CD14-positive monocyte (primary cell): Measurements from ENCODE around the gene PHF10. TPM values are rescaled to one million over a fixed set of nuclear protein-coding genes. Genes with fewer than 3 reads are reported as not detected.
A peak's percentile ranks its signal among the peaks of the same experiment; 100 is the strongest.
"Not testable (repeated sequence)": the region's sequence is repeated elsewhere in the genome, so short reads cannot be mapped to it uniquely, and the experiment has no call there.

ENCODE experiments used
- DNase-seq, 3 donors: peaks; one replicate each; pipeline ENCODE4 v3.0.0-alpha.2; 2011 to 2022
- H2AFZ ChIP-seq: 2 replicates; pipeline ENCODE4 v1.6.0; 2012; ENCODE audit warnings: mild to moderate bottlenecking, low read depth, low read length, inconsistent platforms; ENCODE audit not compliant: insufficient read depth, poor library complexity, severe bottlenecking
- H3K27ac ChIP-seq, 2 donors: 1 replicate in 1 of 2; 2 replicates in 1 of 2; pipeline ENCODE4 v1.5.1; 2012 to 2013; ENCODE audit warnings: low read length in 2 of 2, control low read depth in 1 of 2, inconsistent platforms in 1 of 2, low read depth in 1 of 2, mild to moderate bottlenecking in 1 of 2
- H3K27me3 ChIP-seq, 2 donors: one replicate each; pipeline versions ENCODE4 v1.6.0 to v1.6.1; 2011 to 2013; ENCODE audit warnings: low read length in 2 of 2; ENCODE audit not compliant: control insufficient read depth in 2 of 2, insufficient read depth in 2 of 2
- H3K36me3 ChIP-seq, 2 donors: replicated peaks in 1 of 2; 1 replicate in 1 of 2; 2 replicates in 1 of 2; pipeline versions ENCODE4 v1.5.1 to v1.6.1; 2012 to 2013; ENCODE audit warnings: low read length in 2 of 2, control low read depth in 1 of 2, inconsistent platforms in 1 of 2, mild to moderate bottlenecking in 1 of 2; ENCODE audit not compliant: insufficient read depth in 2 of 2, control insufficient read depth in 1 of 2
- H3K4me1 ChIP-seq, 2 donors: 1 replicate in 1 of 2; 2 replicates in 1 of 2; pipeline versions ENCODE4 v1.5.1 to v1.6.1; 2012 to 2013; ENCODE audit warnings: low read length in 2 of 2, control low read depth in 1 of 2, inconsistent platforms in 1 of 2, mild to moderate bottlenecking in 1 of 2, moderate library complexity in 1 of 2; ENCODE audit not compliant: insufficient read depth in 2 of 2, control insufficient read depth in 1 of 2
- H3K4me2 ChIP-seq: replicated peaks from 2 replicates; pipeline ENCODE3; 2012; ENCODE audit warnings: low read length, moderate library complexity, mild to moderate bottlenecking; ENCODE audit not compliant: poor library complexity, severe bottlenecking; ENCODE audit errors: extremely low read depth
- H3K4me3 ChIP-seq, 3 experiments: fragments of 200-600 bp in 1 of 3; sonication (generic) in 1 of 3; replicated peaks in 1 of 3; 1 replicate in 2 of 3; 2 replicates in 1 of 3; pipeline ENCODE4 v1.5.1; 2011 to 2013; ENCODE audit warnings: low read length in 3 of 3, mild to moderate bottlenecking in 3 of 3, control low read depth in 2 of 3, low read depth in 2 of 3, inconsistent platforms in 1 of 3, moderate library complexity in 1 of 3
- H3K79me2 ChIP-seq: 2 replicates; pipeline ENCODE4 v1.6.0; 2012; ENCODE audit warnings: mild to moderate bottlenecking, control low read depth, inconsistent platforms, low read length, moderate library complexity; ENCODE audit not compliant: insufficient read depth
- H3K9ac ChIP-seq: 2 replicates; pipeline ENCODE4 v1.6.0; 2017; ENCODE audit warnings: low read length, mild to moderate bottlenecking; ENCODE audit not compliant: insufficient read depth, poor library complexity, severe bottlenecking
- H3K9me3 ChIP-seq, 2 donors: replicated peaks in 1 of 2; 1 replicate in 1 of 2; 2 replicates in 1 of 2; pipeline versions ENCODE4 v1.5.1 to v1.6.1; 2012 to 2013; ENCODE audit warnings: low read length in 2 of 2, control low read depth in 1 of 2; ENCODE audit not compliant: control insufficient read depth in 1 of 2, insufficient read depth in 1 of 2
- H4K20me1 ChIP-seq: 2 replicates; pipeline ENCODE4 v1.6.0; 2012; ENCODE audit warnings: mild to moderate bottlenecking, low read length, control low read depth, moderate library complexity; ENCODE audit not compliant: insufficient read depth
- H3K27ac Mint-ChIP-seq, 7 donors: one replicate each; pipeline ENCODE4 v1.8.0; 2020; ENCODE audit warnings: mild to moderate bottlenecking in 7 of 7, mixed read lengths in 7 of 7, moderate library complexity in 6 of 7, inconsistent platforms in 2 of 7
- H3K27me3 Mint-ChIP-seq, 3 donors: one replicate each; pipeline ENCODE4 v1.8.0; 2021 to 2022; ENCODE audit warnings: low read depth in 3 of 3, mild to moderate bottlenecking in 3 of 3, mixed read lengths in 3 of 3, moderate library complexity in 3 of 3, inconsistent platforms in 1 of 3
- H3K36me3 Mint-ChIP-seq, 2 donors: one replicate each; pipeline ENCODE4 v1.8.0; 2020; ENCODE audit warnings: mixed read lengths in 2 of 2, inconsistent platforms in 1 of 2, mild to moderate bottlenecking in 1 of 2
- H3K4me1 Mint-ChIP-seq: one replicate; pipeline ENCODE4 v1.8.0; 2020; ENCODE audit warnings: mild to moderate bottlenecking, mixed read lengths
- H3K4me3 Mint-ChIP-seq, 2 donors: one replicate each; pipeline ENCODE4 v1.8.0; 2020; ENCODE audit warnings: mild to moderate bottlenecking in 2 of 2, mixed read lengths in 2 of 2, moderate library complexity in 1 of 2
- H3K9me3 Mint-ChIP-seq, 7 donors: one replicate each; pipeline ENCODE4 v1.8.0; 2020 to 2022; ENCODE audit warnings: mixed read lengths in 7 of 7, mild to moderate bottlenecking in 6 of 7, moderate library complexity in 6 of 7, inconsistent platforms in 2 of 7
- CTCF ChIP-seq: fragments of 200-600 bp; IDR thresholded peaks from one replicate; pipeline ENCODE4 v1.8.0; 2022; ENCODE audit warnings: antibody characterized with exemption, mild to moderate bottlenecking
- WGBS: methylation state at CpG from one replicate; pipeline ENCODE4 v1.1.5; 2013; ENCODE audit warnings: missing lambda C conversion rate; ENCODE audit not compliant: insufficient coverage; 5-methylcytosine and 5-hydroxymethylcytosine counted together
- intact Hi-C, 2 donors: fragments of 100-400 bp; cut with micrococcal nuclease; formaldehyde crosslinking; loops; one replicate each; pipeline versions ENCODE4 v1.15.0 to v1.15.1; 2023
- polyA plus RNA-seq, 3 donors: library from polyadenylated mRNA; depleted of rRNA in 1 of 3; unstranded in 2 of 3; stranded (reverse) in 1 of 3; fragments of 300-500 nt in 2 of 3; fragments of >200 nt in 1 of 3; fragmentation: Illumina TruSeq in 2 of 3; gene quantifications; 1 replicate in 2 of 3; 2 replicates in 1 of 3; pipeline ENCODE4 v1.2.3, GENCODE V29; 2012 to 2021

The PHF10 gene
- polyA plus RNA-seq, 3 donors: 7.3 to 31.0 (median 8.1) TPM

GRCh38 chr6:169697115-169697514 is 27.2 kb downstream of the PHF10 start:
- peaks cover 8 to 36% of the 10 kb centered on the region in 2 donors for H3K9me3 ChIP-seq
- H3K4me2 ChIP-seq, H3K27ac Mint-ChIP-seq, DNase-seq, H3K4me3 Mint-ChIP-seq, H3K27ac ChIP-seq, H3K27me3 ChIP-seq, H3K36me3 Mint-ChIP-seq, H3K36me3 ChIP-seq, H3K9ac ChIP-seq, H3K27me3 Mint-ChIP-seq, H2AFZ ChIP-seq, H3K79me2 ChIP-seq, H3K4me3 ChIP-seq, H4K20me1 ChIP-seq, intact Hi-C loops: not testable (repeated sequence)
- H3K9me3 Mint-ChIP-seq: peaks cover 22 to 43% (median 28%) of the 10 kb centered on the region in 7 donors
- 95% methylated on average over 8 of the region's 10 CpGs for WGBS
- H3K4me1 Mint-ChIP-seq: peaks cover 15% of the 10 kb centered on the region
- peaks cover 16 to 19% of the 10 kb centered on the region in 2 donors for H3K4me1 ChIP-seq
- TF ChIP-seq CTCF: peak; percentile 13

GRCh38 chr6:169695131-169695530 is 29.2 kb downstream of the PHF10 start:
- Histone ChIP-seq H3K27me3 (no peaks in the 10 kb centered on the region), H3K9me3 (peaks cover 13 to 46% of the 10 kb centered on the region in 2 donors), H3K4me2 (no peak overlapping the region), H3K36me3 (no peaks in the 10 kb centered on the region), H3K4me3 (no peak overlapping the region), H3K79me2 (no peaks in the 10 kb centered on the region), H3K9ac (no peak overlapping the region), H3K27ac (no peak overlapping the region), H3K4me1 (peaks cover 4% of the 10 kb centered on the region in 2 donors), H4K20me1 (no peaks in the 10 kb centered on the region), H2AFZ (no peak overlapping the region)
- peaks cover 7% of the 10 kb centered on the region for H3K4me1 Mint-ChIP-seq
- DNase-seq: no peak
- WGBS: 100% methylated on average over 2 of the region's 5 CpGs
- H3K27me3 Mint-ChIP-seq: no peaks in the 10 kb centered on the region
- peaks cover 28 to 56% (median 36%) of the 10 kb centered on the region in 7 donors for H3K9me3 Mint-ChIP-seq
- intact Hi-C loops: no loop called here
- H3K36me3 Mint-ChIP-seq: peaks cover 3% of the 10 kb centered on the region in 2 donors
- H3K4me3 Mint-ChIP-seq: no peak overlapping the region
- no peak overlapping the region for H3K27ac Mint-ChIP-seq
- no peak for TF ChIP-seq CTCF
